GM19455 (cell line): ENCODE measurements around the gene CES4A.
"Not testable (repeated sequence)": the region's sequence is repeated elsewhere in the genome, so short reads cannot be mapped to it uniquely, and the experiment has no call there.

Experiments used
- ATAC-seq: cut with Tn5 transposase; IDR thresholded peaks from one replicate; pipeline ENCODE4 v1.9.1; 2021; ENCODE audit not compliant: unreplicated experiment

The CES4A gene

DNA sequence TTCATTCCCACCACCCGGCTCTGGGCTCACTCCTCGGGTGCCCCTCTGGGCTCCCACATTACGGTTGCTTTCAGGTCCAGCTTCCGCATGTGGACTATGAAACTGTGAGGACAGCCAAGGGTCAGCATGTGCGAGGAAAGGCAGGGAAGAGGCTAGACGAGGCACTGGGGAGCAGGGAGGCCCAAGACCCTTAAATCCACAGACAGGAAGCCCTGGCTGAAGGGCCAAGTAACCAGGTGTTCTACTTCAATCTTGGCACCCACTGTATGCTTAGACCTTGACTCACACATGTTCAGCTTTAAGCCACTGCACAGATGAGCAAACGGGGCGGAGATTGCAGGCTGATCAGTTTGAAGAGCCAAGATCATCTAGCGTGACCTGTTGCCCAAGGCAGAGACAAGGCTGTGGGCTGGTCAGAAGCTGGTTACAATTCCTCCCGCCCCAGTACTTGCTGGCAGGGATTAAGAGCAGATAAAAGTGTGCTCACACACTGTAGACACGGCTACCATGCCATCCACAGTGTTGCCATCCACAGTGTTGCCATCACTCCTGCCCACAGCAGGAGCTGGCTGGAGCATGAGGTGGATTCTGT lies at the start of gene CES4A:
Gene CES4A, plus strand, starts transcription at position 393 of the 592 bp plus-strand sequence. Its CDS starts 184 bp downstream, at position 577.
- ATAC-seq: no peak

DNA sequence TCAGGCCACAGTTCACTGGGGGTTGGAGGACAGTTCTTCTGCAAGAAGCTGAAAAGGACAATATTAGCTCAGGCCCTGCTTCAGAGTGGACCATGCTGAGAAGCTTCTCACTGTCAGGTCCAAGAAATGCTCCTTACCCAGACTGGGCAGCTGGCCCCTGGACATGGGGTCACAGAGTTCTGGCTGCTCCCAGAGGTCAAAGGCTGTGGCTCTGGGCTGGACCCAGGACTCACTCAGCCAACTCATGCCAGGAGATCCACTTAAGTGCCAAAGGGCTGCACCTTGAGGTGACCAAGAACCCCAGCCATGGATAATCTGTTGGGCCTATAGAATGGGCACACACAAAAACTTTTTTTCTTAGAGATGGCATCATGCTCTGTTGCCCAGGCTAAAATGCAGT lies 49.0 kb upstream of the CES4A start:
- ATAC-seq: no peak

DNA sequence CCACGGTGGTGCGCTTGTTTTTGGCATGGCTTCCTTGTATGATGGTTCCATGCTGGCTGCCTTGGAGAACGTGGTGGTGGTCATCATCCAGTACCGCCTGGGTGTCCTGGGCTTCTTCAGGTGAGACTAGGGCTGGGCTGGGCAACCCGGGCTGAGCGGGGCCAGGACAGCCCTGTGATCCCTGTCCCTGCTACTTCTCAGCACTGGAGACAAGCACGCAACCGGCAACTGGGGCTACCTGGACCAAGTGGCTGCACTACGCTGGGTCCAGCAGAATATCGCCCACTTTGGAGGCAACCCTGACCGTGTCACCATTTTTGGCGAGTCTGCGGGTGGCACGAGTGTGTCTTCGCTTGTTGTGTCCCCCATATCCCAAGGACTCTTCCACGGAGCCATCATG lies 48.2 kb upstream of the CES4A start:
- ATAC-seq: no peak

DNA sequence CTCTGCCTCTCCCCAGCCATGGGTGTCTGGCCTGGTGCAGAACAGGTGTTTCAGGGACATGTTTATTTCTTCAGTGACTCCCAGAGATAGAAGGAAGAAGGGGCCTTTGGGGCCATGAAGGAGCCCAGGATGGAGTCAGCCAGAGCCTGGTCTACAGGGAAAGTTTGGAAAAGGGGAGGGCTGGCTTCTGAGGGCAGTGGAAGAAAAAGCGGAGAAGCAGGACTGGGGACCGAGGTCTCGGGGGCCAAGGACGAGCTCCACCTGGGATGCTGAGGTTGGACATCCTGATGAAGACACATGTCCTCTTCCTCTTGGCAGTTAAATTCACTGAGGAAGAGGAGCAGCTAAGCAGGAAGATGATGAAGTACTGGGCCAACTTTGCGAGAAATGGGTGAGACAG lies 45.4 kb upstream of the CES4A start:
- no peak for ATAC-seq

DNA sequence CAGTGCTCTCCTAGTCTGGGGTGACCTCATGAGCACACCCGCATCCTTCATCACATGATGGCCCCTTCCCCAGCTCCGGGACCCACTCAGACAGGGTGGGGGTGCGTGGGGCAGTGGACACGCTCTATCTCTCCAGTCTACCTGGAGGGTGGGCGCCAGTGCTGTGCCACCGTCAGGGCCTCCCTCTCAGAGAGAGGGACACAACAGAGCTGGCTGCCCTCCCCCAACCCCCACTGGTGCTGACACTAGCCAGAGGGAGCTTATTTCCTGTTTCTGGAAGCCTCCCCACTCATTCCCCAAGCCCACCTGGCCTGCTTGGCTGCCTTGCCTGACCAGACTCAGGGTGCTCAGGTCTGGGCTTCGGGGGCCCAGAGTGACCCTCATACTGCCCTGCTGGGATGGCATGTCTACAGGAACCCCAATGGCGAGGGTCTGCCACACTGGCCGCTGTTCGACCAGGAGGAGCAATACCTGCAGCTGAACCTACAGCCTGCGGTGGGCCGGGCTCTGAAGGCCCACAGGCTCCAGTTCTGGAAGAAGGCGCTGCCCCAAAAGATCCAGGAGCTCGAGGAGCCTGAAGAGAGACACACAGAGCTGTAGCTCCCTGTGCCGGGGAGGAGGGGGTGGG lies 44.8 kb upstream of the CES4A start:
- no peak for ATAC-seq

DNA sequence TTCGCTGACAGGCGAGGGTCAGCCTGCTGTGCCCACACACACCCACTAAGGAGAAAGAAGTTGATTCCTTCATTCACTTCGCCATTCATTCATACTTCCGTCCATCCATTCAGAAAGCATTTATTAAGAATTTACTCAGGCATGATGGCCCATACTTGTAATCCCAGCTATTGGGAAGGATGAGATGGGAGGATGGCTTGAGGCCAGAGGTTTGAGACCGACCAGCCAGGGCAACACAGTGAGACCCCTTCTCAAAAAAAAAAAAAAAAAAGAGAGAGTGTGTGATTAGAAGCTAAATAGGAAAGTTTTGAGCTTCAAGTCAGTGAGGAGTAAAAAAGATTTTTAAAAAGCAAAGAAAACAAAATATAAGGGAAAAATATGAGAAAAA lies 44.3 kb upstream of the CES4A start:
- no peak for ATAC-seq

DNA sequence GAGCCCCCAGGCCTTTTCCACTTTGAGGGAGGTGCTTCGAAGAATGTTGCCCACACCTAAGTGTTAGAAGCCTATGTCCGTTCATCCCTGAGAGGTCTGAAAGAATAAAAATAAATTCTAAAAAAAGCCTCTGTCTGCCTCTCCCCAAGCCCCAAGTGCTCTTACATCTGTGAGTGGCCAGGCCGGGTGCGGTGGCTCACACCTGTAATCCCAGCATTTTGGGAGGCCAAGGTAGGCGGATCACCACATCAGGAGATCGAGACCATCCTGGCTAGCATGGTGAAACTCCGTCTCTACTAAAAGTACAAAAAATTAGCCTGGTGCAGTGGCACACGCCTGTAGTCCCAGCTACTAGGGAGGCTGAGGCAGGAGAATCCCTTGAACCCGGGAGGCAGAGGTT lies 43.4 kb upstream of the CES4A start:
- ATAC-seq: not testable (repeated sequence)

DNA sequence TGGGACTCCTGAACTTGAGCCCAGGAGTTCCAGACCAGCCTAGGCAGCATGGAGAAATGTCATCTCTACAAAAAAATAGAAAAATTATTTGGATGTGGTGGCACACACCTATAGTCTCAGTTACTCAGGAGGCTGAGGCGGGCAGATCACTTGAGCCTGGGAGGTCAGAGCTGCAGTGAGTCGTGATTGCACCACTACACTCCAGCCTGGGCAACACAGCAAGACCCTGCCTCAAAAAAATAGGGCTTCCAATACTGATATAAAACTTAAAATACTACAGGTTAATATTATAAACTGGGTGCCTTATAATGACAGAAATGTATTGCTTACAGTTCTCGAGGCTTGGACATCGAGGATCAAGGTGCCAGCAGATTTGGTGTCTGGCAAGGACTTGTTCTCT lies 42.5 kb upstream of the CES4A start:
- no peak for ATAC-seq

DNA sequence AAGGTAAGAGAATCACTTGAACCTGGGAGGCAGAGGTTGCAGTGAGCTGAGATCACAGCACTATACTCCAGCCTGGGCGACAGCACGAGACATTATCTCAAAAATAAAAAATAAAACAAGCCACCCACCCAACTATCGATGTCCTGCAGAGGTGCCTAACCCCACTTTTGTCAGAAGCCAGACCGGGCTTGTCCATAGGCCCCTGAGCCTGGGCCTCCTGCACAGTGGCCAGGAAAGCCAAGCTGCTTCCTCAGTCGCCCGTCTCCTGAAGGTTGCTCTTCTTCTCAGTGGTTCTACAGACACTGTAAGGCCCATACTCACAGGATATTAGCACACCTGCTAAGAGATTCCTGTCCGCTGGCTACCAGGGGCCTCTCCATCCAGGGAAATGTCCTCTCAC lies 41.8 kb upstream of the CES4A start:
- ATAC-seq: no peak

DNA sequence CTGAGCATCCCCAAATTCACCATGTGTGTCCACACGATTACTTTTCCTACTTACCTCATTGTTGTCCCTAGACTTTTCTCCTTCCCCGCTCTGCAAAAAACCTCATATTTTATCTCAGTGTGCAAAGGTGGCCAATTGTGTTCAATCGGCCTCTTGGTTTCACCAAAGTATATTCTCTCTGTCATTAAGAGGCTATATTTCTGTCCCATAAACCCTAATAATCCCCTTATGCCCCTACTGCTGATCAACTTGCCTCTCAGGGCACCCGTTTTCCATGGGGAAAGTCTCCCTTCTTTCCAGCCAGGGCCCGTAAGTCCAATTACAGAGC lies 41.5 kb upstream of the CES4A start:
- no peak for ATAC-seq

DNA sequence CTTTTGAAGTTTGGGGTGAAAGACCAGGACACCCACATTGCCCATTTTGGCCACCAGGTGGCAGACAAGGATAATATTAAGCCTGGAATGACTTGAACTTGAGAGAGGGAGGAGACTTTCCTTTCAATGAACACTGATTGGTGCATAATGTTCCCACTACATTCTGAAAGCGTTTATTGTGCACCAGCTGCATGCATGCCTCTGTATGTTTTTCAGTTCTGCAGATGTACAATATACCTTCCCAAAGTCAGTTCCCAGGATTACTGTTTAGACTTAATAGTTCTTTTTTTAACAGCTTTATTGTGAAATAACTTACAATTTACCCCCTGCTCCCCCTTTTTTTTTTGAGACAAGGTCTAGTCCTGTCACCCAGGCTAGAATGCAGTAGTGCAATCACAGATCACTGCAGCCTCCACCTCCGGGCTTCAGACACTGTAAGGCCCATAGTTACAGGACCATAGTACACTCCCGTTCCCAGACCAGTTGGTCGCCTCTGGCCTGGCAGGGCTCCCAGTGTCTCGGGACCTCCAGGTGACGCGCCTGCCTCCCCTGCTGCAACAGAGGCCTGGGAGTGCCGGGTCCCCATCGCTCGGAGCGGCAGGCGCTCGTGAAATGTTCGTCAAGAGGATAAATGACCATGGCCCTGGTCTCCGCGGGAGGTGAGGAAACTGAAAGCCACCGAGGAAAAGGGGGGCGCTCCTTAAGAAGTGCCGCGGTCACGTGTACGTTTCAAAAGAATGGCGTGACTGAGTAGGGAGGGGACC lies 40.9 kb upstream of the CES4A start:
- peak; percentile 59 for ATAC-seq

DNA sequence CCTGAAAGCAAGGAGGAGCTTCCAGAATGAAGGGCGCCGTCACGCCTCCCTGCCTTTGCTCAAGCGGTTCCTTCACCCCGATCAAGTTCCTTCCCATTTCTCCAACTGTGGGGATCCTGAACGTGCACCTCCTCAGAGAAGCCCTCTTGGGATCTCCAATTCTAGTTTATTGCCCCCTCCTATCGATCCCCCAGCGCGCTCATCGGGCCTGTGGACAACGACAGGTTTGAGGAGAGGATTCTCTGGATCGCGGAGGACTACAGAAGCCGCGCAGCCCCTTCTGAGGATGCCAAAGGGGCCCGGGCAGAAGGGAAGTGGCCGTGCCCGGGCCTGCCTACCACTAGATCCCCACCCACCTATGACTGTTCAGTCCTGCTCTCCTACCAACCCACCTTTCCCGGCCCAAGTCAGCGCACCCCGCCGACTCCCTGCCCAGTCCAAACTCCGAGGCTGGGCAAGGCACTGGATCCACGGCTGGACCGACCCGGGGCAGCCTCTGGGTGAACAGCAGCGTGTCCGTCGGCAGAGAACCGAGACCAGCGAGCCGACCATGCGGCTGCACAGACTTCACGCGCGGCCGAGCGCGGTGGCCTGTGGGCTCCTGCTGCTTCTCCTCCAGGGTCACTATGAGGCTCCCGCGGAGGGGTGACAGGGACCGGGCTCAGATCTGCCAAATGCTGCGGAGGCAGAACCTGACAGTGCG lies 40.1 kb upstream of the CES4A start:
- no peak for ATAC-seq

DNA sequence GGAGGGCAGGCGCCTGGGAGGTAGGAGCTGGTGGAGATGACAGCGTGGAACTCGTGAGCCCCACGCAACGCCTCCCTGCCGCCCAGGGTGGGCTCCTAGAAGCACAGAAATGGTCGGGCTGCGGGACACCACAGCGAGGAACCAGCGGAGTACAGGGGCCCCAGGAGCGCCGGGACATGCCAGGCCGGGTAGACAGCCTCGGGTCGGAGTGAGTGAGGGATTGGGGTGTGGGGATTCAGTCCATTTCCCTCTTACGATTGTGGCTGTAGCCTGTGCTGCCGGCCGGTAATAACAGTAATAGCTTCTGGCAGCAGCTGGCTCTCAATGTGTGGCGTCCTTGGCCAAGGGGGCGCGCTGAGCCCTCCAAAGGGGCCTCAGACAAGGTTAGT lies 39.6 kb upstream of the CES4A start:
- ATAC-seq: no peak

DNA sequence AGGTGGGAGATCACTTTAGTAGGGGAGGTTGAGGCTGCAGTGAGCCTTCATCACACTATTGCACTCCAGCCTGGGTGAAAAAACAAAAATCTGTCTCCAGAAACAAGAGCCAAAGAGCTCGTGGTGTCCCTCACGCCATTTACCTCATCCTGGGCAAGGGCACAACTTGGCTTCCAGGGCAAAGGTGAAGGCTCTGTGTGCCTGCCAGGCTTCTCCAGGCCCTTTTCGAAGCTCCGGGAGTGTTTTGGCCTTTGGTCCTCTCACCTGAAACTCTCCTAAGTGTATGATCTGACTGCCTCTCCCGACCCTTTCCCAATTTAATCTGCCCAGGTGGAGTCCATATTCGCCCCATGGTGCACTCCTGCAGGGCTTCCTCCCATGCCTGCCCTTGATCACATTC lies 38.9 kb upstream of the CES4A start:
- ATAC-seq: no peak

DNA sequence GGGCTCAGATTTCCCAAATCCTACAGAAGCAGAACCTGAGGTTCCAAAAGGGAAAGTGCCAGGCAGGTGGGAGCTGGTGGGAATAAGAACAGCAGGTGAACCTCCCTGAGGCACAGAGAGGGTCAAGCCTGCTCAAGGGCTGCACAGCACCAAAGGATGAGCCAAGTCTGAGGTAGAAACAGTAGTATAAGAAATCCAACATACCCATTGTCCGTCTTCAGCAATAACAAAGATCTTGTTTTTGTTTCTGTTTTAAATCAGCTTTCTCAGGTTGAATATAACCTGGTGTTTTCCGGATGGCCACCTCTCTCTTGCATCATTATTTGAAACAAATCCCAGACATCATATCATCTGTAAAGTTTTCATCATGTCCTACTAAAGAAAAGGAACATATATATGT lies 38.0 kb upstream of the CES4A start:
- no peak for ATAC-seq

DNA sequence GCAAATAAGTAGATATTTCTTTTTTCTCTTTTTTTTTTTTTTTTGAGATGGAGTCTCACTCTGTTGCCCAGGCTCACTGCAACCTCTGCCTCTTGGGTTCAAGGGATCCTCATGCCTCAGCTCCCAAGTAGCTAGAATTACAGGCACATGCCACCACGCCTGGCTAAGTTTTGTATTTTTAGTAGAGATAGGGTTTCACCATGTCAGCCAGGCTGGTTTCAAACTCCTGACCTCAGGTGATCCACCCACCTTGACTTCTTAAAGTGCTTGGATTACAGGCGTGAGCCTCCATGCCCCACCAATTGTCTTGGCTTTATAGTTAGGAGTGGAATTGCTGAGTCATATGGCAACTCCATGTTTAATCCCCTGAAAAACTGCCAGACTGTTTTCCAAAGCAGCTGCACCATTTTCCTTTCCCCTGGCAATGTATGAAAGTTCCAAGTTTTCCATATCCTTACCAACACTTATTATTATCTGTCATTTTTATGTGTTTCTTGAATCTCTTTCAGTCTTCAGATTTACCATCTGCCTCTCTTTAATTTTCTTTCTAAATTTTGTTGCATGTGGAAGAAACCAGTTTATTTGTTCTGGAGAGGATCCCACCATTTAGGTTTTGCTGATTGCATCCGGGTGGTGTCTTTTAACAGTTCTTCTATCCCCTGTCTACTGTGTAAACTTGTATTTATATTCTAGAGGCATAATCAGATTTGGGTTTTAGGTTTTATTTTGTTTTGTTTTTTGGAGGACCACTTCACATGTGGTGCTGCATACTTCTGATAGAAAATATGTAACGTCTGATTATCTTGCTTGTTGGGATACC lies 37.2 kb upstream of the CES4A start:
- no peak for ATAC-seq

DNA sequence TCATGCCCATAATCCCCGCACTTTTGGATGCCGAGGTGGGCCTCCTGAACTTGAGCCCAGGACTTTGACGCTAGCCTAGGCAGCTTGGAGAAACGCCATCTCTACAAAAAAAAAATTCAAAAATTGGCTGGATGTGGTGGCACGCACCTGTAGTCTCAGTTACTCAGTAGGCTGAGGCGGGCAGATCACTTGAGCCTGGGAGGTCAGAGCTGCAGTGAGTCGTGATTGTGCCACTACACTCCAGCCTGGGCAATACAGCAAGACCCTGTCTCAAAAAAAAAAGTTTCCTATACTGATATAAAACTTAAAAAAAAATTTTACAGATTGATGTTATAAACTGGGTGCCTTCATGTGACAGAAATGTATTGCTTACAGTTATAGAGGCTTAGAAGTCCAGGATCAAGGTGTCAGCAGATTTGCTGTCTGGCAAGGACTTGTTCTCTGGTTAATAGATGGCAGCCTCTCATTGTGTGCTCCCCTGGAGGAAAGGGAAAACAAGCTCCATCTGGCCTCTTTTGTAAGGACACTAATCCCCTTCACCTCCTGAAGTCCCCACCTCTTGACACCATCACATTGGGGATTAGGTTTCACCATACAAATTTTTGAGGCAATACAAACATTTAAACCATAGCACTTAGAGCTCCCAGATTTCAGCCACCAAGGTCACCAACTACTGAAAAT lies 35.8 kb upstream of the CES4A start:
- no peak for ATAC-seq

DNA sequence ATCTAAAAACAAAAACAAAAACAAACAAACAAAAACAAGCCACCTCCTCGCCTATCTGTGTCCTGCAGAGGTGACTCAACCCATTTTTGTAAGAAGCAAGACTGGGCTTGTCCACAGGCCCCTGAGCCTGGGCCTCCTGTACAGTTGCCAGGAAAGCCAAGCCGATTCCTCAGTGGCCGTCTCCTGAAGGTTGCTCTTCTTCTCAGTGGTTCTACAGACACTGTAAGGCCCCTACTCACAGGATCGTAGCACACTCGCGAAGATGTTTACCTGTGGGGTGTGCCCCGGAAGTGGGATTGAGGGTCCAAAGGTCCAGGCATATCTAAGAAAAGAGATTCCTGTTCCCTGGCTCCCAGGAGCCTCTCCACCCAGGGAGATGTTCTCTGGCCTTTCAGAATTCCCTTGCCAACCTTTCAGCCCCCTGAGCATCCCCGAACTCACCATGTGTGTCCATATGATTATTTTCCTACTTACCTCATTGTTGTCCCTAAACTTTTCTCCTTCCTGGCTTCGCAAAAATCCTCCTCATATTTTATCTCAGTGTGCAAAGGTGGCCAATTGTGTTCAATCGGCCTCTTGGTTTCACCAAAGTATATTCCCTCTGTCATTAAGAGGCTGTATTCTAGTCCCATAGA lies 34.8 kb upstream of the CES4A start:
- ATAC-seq: no peak

DNA sequence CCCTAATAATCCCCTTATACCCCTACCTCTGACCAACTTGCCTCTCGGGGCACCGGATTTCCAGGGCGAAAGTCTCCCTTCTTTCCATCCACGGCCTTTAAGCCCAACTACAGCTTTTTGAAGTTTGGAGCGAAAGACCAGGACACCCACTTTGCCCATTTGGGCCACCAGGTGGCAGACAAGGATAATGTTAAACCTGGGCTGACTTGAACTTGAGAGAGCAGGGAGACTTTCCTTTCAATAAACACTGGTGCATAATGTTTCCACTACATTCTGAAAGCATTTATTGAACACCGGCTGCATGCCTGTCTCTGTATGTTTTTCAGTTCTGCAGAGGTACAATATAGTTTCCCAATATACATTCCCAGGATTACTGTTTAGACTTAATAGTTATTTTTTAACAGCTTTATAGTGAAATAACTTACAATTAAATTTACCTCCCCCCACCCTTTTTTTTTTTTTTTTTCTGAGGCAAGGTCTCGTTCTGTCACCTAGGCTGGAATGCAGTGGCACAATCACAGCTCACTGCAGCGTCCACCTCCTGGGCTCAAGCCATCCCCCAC lies 34.2 kb upstream of the CES4A start:
- ATAC-seq: no peak
